ENCODE data around the gene RREB1. TPM values are rescaled to one million over a fixed set of nuclear protein-coding genes. Genes with fewer than 3 reads are reported as not detected.
"Not testable (repeated sequence)": the region's sequence is repeated elsewhere in the genome, so short reads cannot be mapped to it uniquely, and the experiment has no call there.

Gene RREB1
- total and polyA plus RNA-seq, 3 donors from 2014 or later: 30.0 to 79.2 (median 75.0) TPM

GRCh38 chr6:7262746-7263518 lies 155.2 kb downstream of the RREB1 start:
- Histone ChIP-seq H3K27ac (no peak overlapping the region), H3K4me3 (no peak overlapping the region), H3K4me1 (peaks cover 14% of the 10 kb centered on the region), H3K9me3 (no peaks in the 10 kb centered on the region), H3K36me3 (ENCODE audit: low read depth, missing control alignments) (no peaks in the 10 kb centered on the region), H3K27me3 (no peaks in the 10 kb centered on the region)
- DNase-seq: no peak
- intact Hi-C loops (cut with DNase I; ENCODE audit: low total_unique reads): no loop called here
- TF ChIP-seq POLR2A (IDR thresholded peaks at IDR 0.05) (no peak), CTCF (IDR thresholded peaks at IDR 0.05) (no peak)
- 84 to 89% methylated on average over 11 to 16 of the region's 16 CpGs for WGBS, 2 donors

- H3K9me3 ChIP-seq; H3K36me3 ChIP-seq (ENCODE audit: low read depth, missing control alignments); H3K27ac ChIP-seq; DNase-seq; H3K4me3 ChIP-seq; H3K27me3 ChIP-seq; H3K4me1 ChIP-seq; intact Hi-C loops (cut with DNase I; ENCODE audit: low total_unique reads): not testable (repeated sequence)
- WGBS, 2 donors: 91 to 92% methylated on average over 9 of the region's 9 CpGs
Measured at GRCh38 chr6:7263519-7263805, 155.7 kb downstream of the RREB1 start.

GRCh38 chr6:7264041-7264440 lies 156.3 kb downstream of the RREB1 start:
- H3K9me3 ChIP-seq: no peaks in the 10 kb centered on the region
- no peak overlapping the region for H3K27ac ChIP-seq
- H3K4me3 ChIP-seq: no peak overlapping the region
- H3K36me3 ChIP-seq (ENCODE audit: low read depth, missing control alignments): no peaks in the 10 kb centered on the region
- TF ChIP-seq CTCF (IDR thresholded peaks at IDR 0.05): no peak
- TF ChIP-seq POLR2A (IDR thresholded peaks at IDR 0.05): no peak
- intact Hi-C loops (cut with DNase I; ENCODE audit: low total_unique reads): no loop called here
- DNase-seq: no peak
- no peaks in the 10 kb centered on the region for H3K27me3 ChIP-seq
- peaks cover 8% of the 10 kb centered on the region for H3K4me1 ChIP-seq
- WGBS, 2 donors: 86 to 91% methylated on average over 15 of the region's 15 CpGs

GRCh38 chr6:7264686-7265384 lies 157.1 kb downstream of the RREB1 start:
- intact Hi-C loops (cut with DNase I; ENCODE audit: low total_unique reads): no loop called here
- WGBS, 2 donors: 93% methylated on average over 12 to 17 of the region's 17 CpGs
- DNase-seq: no peak
- Histone ChIP-seq H3K9me3 (no peaks in the 10 kb centered on the region), H3K4me3 (no peak overlapping the region), H3K27ac (no peak overlapping the region), H3K36me3 (ENCODE audit: low read depth, missing control alignments) (no peaks in the 10 kb centered on the region), H3K27me3 (no peaks in the 10 kb centered on the region), H3K4me1 (peaks cover 8% of the 10 kb centered on the region)
- no peak for TF ChIP-seq CTCF (IDR thresholded peaks at IDR 0.05)

- H3K27ac ChIP-seq; H3K9me3 ChIP-seq; DNase-seq; H3K4me1 ChIP-seq; H3K4me3 ChIP-seq; H3K27me3 ChIP-seq; H3K36me3 ChIP-seq (ENCODE audit: low read depth, missing control alignments); intact Hi-C loops (cut with DNase I; ENCODE audit: low total_unique reads): not testable (repeated sequence)
- WGBS, 2 donors: 94 to 98% methylated on average over 7 of the region's 7 CpGs
Measured at GRCh38 chr6:7265385-7265726, 157.6 kb downstream of the RREB1 start.

GRCh38 chr6:7267071-7267465 lies 159.3 kb downstream of the RREB1 start:
- TF ChIP-seq CTCF (IDR thresholded peaks at IDR 0.05): no peak
- TF ChIP-seq POLR2A (IDR thresholded peaks at IDR 0.05): no peak
- H3K27ac ChIP-seq: no peak overlapping the region
- intact Hi-C loops (cut with DNase I; ENCODE audit: low total_unique reads): no loop called here
- H3K9me3 ChIP-seq: no peaks in the 10 kb centered on the region
- H3K4me1 ChIP-seq: no peaks in the 10 kb centered on the region
- H3K27me3 ChIP-seq: no peaks in the 10 kb centered on the region
- no peak for DNase-seq
- no peaks in the 10 kb centered on the region for H3K36me3 ChIP-seq (ENCODE audit: low read depth, missing control alignments)
- WGBS, 2 donors: 86 to 98% methylated on average over 8 of the region's 8 CpGs
- H3K4me3 ChIP-seq: no peak overlapping the region

Data from testis (tissue), 3 donors.